G401 (cell line): ENCODE measurements around the gene BTBD6. TPM values are rescaled to one million over a fixed set of nuclear protein-coding genes. Genes with fewer than 3 reads are reported as not detected.

Source experiments
- DNase-seq: peaks from one replicate; pipeline ENCODE4 v3.0.0-alpha.2; 2015; ENCODE audit warnings: low spot score
- in situ Hi-C: cut with HindIII; loops from 2 replicates; pipeline ENCODE4 v1.10.0; 2016; ENCODE audit warnings: low sequenced_read_pairs, mixed read lengths
- total RNA-seq: library from RNA; depleted of rRNA; stranded (reverse); fragments of >200 nt; shearing (Covaris generic); gene quantifications from 2 replicates; pipeline ENCODE4 v1.2.3, GENCODE V29; 2014

The BTBD6 gene
- total RNA-seq, 1 experiment from 2014 or later, result 42.6 TPM

DNA sequence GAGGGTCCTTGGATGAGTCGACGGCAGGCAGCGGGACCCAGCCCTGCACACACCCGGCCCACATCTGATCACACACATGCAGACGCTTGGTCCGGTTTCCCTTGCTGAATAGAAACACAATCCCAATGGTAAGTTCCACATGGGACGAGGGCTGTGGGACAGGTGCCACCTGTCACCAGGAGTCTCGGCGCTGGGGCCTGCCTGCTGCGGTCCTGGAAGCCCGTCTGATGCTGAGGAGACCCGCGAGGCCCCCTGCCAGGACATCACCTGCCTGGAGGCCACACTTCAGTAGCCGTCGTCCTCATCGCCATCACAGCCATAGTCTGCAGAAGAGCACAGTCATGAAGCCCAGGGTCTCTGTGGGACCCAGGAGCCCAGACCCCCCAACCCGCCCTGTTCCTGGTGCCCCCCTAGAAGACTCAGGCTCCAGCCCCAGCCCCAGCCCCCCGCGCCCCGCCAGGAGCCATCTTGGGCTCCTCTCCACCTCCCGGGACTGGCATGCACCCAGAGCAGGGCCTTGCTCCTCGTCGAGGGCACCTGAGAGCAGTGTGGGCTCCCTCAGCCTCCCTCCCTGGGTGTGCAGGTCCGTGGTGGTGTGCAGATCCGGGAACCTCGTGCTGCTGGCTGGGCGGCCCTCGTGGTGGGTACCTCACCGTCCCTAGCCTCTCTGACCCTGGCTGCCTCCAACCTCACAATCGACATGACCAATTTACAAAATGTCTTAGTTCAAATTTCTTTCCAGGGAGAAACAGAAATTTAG, 37.9 kb upstream of the BTBD6 start:
- in situ Hi-C loops, result no loop called here
- DNase-seq, result no peak

DNA sequence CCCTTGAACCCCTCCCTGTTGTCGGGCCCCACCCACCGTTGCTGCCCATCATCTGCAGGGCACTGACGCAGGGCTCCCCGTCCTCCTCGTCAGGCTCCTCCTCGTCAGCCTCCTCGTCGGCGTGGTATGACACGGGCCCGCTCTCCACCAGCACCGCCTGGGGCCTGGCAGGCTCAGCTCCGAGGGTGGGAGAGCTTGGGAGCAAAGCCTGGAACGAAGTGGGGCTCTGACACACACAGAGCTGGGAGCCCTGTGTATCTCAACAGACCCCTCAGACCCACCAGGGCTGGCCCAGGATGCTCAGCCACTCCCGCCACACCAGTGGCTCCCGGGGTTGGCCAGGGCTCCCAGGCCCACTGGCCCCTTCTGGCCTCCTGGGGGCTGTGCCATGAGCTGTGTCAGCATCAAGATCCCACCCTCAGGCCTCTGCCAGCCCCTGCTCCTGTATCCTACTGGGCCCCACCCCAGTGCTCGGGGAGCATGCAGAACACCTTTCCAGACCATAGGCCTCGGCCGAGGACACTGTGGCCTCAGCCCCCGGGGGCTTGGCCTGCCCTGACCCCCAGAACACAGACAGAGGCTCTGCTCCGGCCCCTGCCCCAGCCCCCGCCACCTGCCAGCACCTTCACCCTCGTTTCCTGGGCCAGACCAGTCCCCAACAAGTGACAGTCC, 37.1 kb upstream of the BTBD6 start:
- DNase-seq, result no peak
- in situ Hi-C loops, result no loop called here

DNA sequence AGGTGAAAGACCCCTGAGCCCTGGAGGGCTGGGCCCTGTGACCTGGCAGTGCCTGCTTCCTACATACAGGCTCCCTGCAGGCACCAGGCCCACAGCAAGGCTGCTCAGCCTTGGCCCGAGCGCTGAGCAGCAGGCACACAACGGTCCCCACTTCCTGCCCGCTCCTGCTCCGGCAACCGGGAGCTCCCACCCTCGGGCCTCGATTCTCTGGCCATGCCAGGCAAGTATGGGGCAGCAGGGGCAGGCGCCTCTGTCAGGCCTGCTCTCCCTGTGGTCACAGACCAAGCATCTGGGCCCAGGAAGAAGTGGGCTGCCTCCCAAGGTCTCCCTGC, 36.6 kb upstream of the BTBD6 start:
- no peak for DNase-seq
- in situ Hi-C loops, result no loop called here

DNA sequence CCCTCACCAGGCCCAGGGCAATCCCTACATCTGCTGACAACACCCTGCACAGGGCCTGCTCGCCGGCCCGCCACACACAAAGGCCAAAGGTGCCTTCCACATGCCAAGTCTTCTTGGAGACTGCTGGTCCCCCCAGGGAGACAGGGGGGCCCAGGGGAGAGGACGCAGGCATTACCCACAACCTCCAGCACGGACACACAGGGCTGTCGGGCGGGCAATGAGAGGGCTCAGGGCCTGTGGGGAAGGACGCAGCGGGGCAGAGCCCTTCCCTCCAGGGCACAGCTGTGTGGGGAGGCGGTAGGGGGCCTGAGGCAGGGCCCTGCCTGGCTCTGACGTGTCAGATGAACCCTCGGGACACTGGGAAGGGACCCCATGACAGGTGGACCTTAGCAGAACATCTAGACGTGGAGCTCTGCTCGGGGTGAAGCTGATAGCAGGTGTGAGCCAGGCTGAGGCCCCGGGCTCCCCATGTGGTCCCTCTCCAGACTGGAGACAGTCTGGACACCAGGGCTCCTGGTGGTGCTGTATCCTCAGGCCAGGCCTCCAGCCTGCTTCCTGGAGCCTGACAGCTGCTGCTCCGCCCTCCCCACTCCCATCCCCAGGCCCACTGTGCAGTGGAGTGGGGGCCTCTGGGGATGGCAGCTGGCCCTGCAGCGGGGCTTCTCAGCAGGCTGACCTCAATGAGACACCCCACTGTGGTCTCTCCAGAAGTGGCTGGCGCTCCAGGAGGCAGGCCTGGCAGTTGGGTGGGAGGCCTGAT, 35.6 kb upstream of the BTBD6 start:
- no peak for DNase-seq
- in situ Hi-C loops, result no loop called here

DNA sequence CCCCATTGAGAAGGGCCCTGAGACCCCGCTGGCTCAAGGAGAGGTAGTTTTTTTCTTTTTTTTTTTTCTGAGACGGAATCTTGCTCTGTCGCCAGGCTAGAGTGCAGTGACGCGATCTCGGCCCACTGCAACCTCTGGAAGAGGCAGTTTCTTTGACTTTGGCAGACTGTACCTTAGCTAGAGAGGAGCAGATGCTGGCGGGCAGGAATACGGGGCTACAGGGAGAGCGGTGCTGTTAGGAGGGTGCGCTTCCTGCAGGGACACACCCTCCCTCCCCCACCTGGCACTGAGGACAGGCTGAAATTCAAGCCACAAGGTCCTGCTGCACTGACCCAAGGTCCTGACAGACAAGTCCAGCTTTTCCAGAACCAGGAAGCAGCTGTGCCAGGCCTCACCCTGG, 35.0 kb upstream of the BTBD6 start:
- in situ Hi-C loops, result no loop called here

DNA sequence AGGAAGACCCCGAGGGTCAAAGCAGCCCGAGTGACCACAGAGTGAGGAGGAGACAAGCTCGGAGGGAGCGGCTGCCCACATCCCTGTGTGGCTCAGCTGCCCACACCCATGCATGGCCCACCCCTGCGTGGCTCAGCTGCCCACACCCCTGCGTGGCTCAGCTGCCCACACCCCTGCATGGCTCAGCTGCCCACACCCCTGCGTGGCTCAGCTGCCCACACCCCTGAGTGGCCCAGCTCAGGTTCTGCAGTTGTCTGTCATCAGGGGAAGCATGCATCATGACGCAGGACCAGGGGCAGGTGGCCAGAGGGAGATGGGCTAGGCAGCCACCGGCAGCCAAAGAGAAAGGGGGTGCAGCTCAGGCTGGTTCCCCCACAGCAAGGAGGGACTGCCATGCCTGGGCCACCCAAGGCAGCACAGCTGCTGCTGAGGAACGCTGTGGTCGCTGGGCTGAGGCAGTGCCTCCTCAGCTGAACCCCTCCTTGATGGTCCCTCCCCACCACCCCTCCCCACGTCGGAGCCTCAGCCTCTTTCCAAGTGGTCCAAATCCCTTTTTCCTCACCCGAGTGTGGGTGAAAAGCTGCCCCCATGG, 33.9 kb upstream of the BTBD6 start:
- in situ Hi-C loops, result no loop called here

More for the DNA sequence above, 35.0 kb upstream of the BTBD6 start:
- no peak for DNase-seq

DNA sequence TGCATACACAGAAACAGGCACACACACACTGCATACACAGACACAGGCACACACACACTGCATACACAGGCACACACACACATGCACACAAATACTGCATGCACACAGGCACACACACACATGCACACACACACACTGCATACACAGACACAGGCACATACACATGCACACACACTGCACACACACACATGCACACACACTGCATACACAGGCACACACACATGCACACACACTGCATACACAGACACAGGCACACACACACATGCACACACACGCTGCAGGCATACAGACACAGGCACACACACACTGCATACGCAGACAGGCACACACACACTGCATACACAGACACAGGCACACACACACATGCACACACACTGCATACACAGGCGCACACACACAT, 32.7 kb upstream of the BTBD6 start:
- no peak for DNase-seq
- in situ Hi-C loops, result no loop called here

More for the DNA sequence above, 33.9 kb upstream of the BTBD6 start:
- no peak for DNase-seq

DNA sequence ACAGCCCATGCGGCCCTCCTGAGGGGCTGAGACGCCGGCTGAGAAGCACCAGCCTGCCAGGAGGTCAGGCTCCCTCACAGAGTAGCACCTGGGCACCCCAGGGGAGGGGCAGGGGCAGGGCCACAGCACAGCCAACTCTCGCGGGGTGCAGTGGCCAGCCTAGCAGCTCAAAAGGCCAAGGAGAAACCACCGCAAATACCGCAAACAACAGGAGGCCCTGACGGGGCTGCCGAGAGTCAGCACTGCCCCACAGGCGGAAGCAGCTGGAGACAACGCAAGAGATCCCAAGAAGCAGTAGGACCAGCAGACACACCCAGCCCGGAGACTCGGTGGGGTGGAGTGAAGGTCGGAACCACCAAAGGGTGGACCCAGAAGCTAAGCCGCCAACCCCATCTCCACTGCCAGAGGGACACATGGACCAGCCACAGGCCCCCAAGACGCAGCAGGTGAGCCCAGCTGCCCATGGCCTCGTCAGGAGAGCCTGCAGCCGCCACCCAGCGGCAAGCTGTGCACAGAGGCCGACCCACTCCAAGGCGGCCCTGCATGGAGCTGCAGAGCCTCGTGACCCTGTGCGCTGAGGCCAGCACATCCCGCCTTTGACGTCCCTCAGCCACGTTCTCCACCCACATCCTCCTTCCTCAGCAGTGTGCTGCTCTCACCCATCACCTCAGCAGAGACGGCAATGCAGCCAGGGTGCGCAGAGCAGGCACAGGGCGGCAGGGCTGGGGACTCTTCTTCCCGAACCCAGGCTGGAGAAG, 31.7 kb upstream of the BTBD6 start:
- DNase-seq, result no peak
- in situ Hi-C loops, result no loop called here

DNA sequence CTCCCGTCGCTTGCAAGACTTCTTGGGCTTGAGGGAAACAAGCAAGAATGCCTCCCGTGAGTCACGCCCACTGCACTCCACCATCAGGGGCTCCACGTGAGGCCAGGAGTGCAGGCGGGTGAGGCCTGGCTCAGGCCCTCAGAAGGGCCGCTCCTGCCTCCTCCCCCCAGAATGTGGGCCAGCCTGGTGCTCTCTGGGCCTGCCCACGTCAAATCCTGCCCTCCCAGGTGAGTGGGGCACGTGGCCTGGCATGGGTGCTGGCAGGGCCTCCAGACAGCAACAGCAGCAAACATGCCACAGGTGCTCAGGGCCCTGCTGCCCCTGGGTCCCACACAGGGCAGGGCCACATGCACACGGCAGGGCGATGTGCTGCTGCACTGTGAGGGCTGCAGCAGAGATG, 30.6 kb upstream of the BTBD6 start:
- no peak for DNase-seq
- in situ Hi-C loops, result no loop called here

DNA sequence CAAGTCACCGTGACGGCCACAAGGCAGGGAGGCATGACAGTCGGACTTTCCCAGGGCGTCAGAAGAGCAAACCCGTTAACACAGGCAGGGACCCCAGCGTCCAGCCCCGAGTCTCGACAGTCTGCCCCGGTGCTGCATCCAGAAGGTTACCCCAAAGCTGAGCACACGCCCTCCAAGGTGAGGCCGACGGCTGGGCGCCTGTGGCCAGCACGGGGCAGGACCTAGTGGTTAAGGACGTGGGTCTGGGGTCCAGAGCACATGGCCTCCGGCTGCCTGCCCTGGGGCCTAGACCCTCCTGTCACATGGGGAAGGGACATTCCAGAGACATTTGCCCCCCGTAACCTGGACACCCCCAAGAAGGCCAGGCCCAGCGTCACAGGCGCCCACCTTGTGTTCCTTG, 29.7 kb upstream of the BTBD6 start:
- no peak for DNase-seq
- in situ Hi-C loops, result no loop called here

DNA sequence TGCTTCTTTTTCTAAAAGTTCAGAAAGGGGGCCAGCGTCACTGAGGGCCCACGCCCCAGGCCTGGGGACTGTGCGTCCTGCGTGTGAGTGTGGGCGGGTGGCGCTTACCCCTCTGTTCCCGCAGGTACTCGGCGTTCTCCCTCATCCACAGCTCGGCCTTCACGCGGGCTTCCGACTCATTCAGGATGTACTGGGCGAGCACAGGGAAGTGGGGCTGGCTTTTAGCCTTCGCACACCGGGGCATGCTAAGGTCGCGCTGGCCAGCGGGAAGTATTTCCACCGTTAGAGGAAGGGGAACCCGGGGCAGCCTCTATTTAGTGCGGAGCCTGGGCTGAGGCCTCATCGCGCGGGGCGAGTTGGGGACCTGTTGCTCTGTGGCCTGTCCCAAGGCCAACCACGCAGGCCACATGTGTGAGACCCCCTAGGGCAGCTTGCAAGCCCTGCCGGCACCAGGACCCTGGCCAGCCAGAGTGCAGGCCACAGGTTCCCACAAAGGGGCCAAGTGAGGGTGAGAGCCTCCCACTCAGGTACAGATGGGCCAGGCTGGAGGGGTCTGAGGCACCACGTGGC, 29.2 kb upstream of the BTBD6 start:
- in situ Hi-C loops, result no loop called here
- no peak for DNase-seq

DNA sequence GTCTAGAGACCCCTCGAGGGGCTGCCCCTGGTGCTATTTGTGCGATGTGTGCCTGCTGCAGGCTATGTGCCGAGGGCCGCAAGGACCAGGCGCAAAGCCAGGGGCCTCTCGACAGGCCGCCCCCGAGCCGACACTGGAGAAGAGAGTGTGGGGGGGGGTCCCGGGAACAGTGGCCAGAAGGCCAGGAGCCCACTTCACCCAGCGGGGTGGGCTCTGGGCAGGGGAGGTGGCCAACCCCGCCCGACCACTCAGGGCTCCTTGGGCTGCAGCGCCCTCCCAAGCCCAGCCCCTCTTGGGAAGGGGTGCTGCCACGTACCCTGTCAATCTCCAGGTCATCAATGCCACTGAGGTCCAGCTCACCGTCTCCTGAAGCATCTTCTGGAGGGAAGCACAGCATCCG, 28.6 kb upstream of the BTBD6 start:
- no peak for DNase-seq
- in situ Hi-C loops, result no loop called here

DNA sequence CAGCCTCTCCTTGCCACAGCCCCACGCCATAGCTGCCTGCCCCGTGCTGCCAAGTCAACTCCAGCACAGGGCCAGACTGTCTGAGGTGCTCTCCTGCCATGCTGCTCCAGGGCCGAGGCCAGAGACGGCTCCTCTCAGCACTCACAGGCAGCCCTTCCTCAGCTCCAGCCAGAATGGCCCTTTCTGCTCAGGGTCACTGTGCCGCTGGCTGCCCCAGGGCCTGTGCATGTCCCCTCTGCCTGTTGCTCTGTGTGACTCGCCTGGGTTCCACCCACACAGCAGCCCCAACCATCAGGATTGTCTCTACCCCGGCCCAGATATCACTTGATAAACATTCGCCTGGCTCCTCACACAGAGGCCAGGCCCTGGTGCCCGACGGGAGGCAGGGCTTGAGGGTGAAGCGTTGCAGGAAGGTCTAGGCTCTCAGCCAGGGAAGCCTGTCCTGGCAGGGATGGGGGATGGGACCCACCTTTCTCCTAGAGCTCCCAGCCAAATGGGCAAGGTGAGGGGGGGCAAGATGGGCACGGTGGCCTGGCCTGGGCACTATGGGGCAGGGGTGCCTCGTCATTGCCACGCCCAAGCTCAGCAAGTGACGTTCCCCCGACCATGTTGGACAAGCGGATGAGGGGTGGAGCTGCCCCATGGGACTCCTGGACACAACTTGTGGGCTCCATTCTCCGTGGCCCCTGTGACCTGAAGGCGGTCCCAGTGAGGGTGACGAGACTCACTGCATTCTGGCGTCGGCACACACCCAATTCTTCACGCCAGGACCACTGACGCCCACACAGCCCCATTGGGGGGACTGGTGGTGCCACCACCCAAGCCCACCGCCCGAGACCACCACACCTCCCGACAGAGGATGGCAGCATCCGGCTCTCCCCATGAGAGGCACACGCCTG, 27.4 kb upstream of the BTBD6 start:
- in situ Hi-C loops, result no loop called here
- DNase-seq, result no peak

DNA sequence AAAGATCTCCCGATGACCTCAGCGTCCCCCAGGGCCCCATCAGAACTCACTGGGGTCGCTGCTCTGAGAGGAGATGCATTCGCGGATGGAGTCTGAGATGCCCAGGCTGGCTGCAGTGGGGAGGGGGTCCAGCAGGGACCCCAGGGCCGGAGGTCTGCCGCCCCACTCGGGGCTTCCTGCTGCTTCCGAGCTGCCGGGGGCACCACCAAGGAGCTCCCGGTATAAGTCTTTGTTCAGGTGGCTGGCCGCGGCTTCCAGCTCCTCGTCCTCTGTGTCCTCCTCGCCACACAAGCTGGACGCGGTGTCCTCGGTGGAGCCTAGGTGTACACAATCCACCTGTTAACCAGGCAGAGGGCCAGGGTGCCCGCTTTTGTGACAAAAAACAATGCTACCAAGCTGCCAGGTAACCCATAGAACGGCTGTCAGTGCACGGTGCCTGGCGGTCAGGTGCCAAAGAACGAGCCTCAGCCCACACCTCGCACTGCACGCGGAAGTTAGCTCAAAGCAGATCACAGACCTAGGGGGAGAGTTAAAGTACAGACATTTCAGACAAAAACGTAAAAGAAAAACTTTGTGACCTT, 26.6 kb upstream of the BTBD6 start:
- peak; percentile 59 for DNase-seq
- in situ Hi-C loops, result no loop called here

DNA sequence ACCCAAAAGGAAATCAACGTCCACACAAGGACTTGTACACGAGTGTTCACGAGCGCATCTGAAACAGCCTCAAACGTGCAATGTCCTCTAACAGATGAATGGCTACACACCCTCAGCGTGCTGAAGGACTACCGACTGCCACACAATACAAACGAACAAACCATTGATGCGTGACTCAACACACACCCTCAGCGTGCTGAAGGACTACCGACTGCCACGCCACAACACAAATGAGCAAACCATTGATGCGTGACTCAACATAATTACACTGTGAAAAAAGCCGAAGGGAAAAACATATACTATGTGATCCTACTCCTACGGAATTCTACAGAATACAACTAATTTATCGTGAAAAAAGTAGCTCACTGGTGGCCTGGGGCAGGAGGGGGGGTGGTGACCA, 25.1 kb upstream of the BTBD6 start:
- in situ Hi-C loops, result no loop called here
- DNase-seq, result no peak

DNA sequence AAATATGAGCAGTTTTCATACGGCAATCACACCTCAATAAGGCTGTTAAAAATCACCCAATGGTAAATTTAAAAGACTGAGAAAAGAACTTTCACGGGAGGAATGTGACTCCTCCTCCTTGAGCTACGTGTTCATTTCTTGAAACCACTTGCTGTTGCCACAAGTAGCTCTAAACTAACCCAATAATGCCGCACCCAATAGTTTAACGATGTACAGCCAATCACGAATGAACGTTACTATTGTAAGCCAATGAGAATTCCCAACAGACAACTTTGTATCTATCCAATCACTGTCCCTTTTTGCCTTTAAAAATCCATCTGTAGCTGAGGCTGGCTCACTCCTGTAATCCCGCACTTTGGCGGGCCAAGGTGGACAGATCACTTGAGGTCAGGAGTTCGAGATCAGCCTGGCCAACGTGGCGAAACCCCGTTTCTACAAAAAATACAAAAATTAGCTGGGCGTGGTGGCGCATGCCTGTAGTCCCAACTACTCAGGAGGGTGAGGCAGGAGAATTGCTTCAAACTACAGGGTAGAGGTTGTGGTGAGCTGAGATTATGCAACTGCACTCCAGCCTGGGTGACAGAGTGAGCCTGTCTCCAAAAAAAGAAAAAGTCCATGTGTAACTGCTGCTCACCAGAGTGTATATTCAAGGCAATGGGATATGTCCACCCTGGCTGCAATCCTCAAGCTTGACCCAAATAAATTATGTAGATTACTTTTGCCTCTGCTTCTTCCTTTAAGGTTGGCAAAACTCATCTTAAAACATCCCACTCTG, 24.4 kb upstream of the BTBD6 start:
- in situ Hi-C loops, result no loop called here

More for the DNA sequence above, 24.4 kb upstream of the BTBD6 start:
- no peak for DNase-seq
